Fibroblast of lung (primary cell): Measurements from ENCODE around the gene FOXD1.

ENCODE experiments used
- EZH2 ChIP-seq: IDR thresholded peaks from 2 replicates; pipeline ENCODE4 v1.5.1; 2012; ENCODE audit warnings: low read length, control low read depth, mild to moderate bottlenecking; ENCODE audit errors: missing control alignments
- TF ChIP-seq, protein P1 (sequence below), 2 donors: IDR thresholded peaks in 1 of 2; conservative IDR thresholded peaks in 1 of 2; 1 replicate in 1 of 2; 2 replicates in 1 of 2; pipeline ENCODE4 v1.5.1; 2011 to 2012; ENCODE audit warnings: low read length in 2 of 2, control low read depth in 1 of 2, inconsistent platforms in 1 of 2, low read depth in 1 of 2, mild to moderate bottlenecking in 1 of 2

- TF ChIP-seq, protein P1, sequence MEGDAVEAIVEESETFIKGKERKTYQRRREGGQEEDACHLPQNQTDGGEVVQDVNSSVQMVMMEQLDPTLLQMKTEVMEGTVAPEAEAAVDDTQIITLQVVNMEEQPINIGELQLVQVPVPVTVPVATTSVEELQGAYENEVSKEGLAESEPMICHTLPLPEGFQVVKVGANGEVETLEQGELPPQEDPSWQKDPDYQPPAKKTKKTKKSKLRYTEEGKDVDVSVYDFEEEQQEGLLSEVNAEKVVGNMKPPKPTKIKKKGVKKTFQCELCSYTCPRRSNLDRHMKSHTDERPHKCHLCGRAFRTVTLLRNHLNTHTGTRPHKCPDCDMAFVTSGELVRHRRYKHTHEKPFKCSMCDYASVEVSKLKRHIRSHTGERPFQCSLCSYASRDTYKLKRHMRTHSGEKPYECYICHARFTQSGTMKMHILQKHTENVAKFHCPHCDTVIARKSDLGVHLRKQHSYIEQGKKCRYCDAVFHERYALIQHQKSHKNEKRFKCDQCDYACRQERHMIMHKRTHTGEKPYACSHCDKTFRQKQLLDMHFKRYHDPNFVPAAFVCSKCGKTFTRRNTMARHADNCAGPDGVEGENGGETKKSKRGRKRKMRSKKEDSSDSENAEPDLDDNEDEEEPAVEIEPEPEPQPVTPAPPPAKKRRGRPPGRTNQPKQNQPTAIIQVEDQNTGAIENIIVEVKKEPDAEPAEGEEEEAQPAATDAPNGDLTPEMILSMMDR (conservative IDR thresholded peaks at IDR 0.05 in 1 of 2, IDR thresholded peaks at IDR 0.05 in 1 of 2; ENCODE audit: low read depth in 1 of 2, low read length in 2 of 2) = no peak
- no peak for TF ChIP-seq EZH2
Measured at GRCh38 chr5:73440262-73440661, 8.3 kb downstream of the FOXD1 start.
